Spleen (tissue), 11 donors: ENCODE data around the gene ZIC5. TPM values are rescaled to one million over a fixed set of nuclear protein-coding genes. Genes with fewer than 3 reads are reported as not detected.

Experiments
- DNase-seq: peaks from one replicate; pipeline ENCODE4 v3.0.0-alpha.2; 2020
- H3K27ac ChIP-seq, 8 donors: fragments of 200-600 bp; sonication (generic) in 7 of 8; 1 replicate in 4 of 8; 2 replicates in 4 of 8; pipeline versions ENCODE4 v1.5.0 to v1.8.0; 2016 to 2021; ENCODE audit warnings: inconsistent platforms in 4 of 8, mild to moderate bottlenecking in 4 of 8, moderate library complexity in 1 of 8
- H3K27me3 ChIP-seq, 7 donors: fragments of 200-600 bp; sonication (generic) in 6 of 7; replicated peaks in 1 of 7; 1 replicate in 4 of 7; 2 replicates in 3 of 7; pipeline versions ENCODE4 v1.5.0 to v1.8.0; 2016 to 2021; ENCODE audit warnings: inconsistent platforms in 3 of 7, mild to moderate bottlenecking in 1 of 7
- H3K36me3 ChIP-seq, 6 donors: fragments of 200-600 bp; sonication (generic) in 5 of 6; 1 replicate in 4 of 6; 2 replicates in 2 of 6; pipeline versions ENCODE4 v1.5.0 to v1.8.0; 2016 to 2021; ENCODE audit warnings: inconsistent platforms in 2 of 6
- H3K4me1 ChIP-seq, 6 donors: fragments of 200-600 bp; sonication (generic) in 5 of 6; 1 replicate in 3 of 6; 2 replicates in 3 of 6; pipeline versions ENCODE4 v1.5.0 to v1.8.0; 2016 to 2021; ENCODE audit warnings: inconsistent platforms in 3 of 6
- H3K4me3 ChIP-seq, 8 donors: fragments of 200-600 bp; sonication (generic) in 7 of 8; 1 replicate in 4 of 8; 2 replicates in 4 of 8; pipeline versions ENCODE4 v1.5.0 to v1.8.0; 2016 to 2021; ENCODE audit warnings: inconsistent platforms in 4 of 8, mild to moderate bottlenecking in 4 of 8, moderate library complexity in 2 of 8
- H3K9me3 ChIP-seq, 8 donors: fragments of 200-600 bp; sonication (generic) in 7 of 8; 1 replicate in 4 of 8; 2 replicates in 4 of 8; pipeline versions ENCODE4 v1.5.0 to v1.8.0; 2016 to 2021; ENCODE audit warnings: inconsistent platforms in 4 of 8
- CTCF ChIP-seq, 11 experiments: fragments of 200-600 bp in 7 of 11; fragments of 450-650 bp in 4 of 11; sonication (generic) in 4 of 11; IDR thresholded peaks in 8 of 11; conservative IDR thresholded peaks in 3 of 11; 1 replicate in 7 of 11; 2 replicates in 4 of 11; pipeline versions ENCODE4 v1.4.0 to v1.8.0; 2016 to 2021; ENCODE audit warnings: antibody characterized with exemption in 11 of 11, inconsistent platforms in 4 of 11, mild to moderate bottlenecking in 1 of 11
- POLR2A ChIP-seq, 3 donors: fragments of 450-650 bp; IDR thresholded peaks; one replicate each; pipeline ENCODE4 v1.5.1; 2017; ENCODE audit warnings: antibody characterized with exemption in 3 of 3, mild to moderate bottlenecking in 1 of 3
- POLR2AphosphoS5 ChIP-seq, 3 donors: sonication (generic); formaldehyde crosslinking; IDR thresholded peaks; one replicate each; pipeline ENCODE4 v1.5.1; 2017; ENCODE audit warnings: antibody characterized with exemption in 3 of 3
- WGBS, 5 donors: extraction: QIAGEN DNeasy Blood & Tissue Kit in 3 of 5; methylation state at CpG; one replicate each; pipeline versions ENCODE4 v1.1.5 to v1.1.7; 2013 to 2018; 5-methylcytosine and 5-hydroxymethylcytosine counted together
- intact Hi-C: fragments of 100-400 bp; cut with DNase I; formaldehyde crosslinking; loops from one replicate; pipeline ENCODE4 v1.15.0; 2023; ENCODE audit warnings: low total_unique reads
- polyA plus RNA-seq, 3 donors: library from polyadenylated mRNA; stranded (reverse); fragments of 200-250 nt; gene quantifications; one replicate each; pipeline ENCODE4 v1.2.1, GENCODE V29; 2013
- total RNA-seq, 7 donors: library from RNA; depleted of rRNA in 3 of 7; stranded (reverse); fragments of >200 nt in 3 of 7; fragmentation: NEBNext Ultra II Directional in 4 of 7; extraction: Animal tissue kit (Norgen Biotek cat#: 25700) in 4 of 7; gene quantifications; one replicate each; pipeline versions ENCODE4 v1.1.0 to v1.2.1, GENCODE V29; 2016 to 2021
- donor health status: healthy with polysubstance abuse.
- donor health status: DM: no; HTN: no; CAD: no; lungs with moderate emphysema.
- donor health status: DM: no; HTN: no; CAD: no.
- donor health status: Bipolar disorder and iron deficiency.
- donor health status: healthy.
- donor health status: DM: no; HTN: no; CAD: no.
- donor health status: DM: yes; HTN: yes; CAD: no.

The ZIC5 gene
- total and polyA plus RNA-seq, 10 donors = not detected

DNA sequence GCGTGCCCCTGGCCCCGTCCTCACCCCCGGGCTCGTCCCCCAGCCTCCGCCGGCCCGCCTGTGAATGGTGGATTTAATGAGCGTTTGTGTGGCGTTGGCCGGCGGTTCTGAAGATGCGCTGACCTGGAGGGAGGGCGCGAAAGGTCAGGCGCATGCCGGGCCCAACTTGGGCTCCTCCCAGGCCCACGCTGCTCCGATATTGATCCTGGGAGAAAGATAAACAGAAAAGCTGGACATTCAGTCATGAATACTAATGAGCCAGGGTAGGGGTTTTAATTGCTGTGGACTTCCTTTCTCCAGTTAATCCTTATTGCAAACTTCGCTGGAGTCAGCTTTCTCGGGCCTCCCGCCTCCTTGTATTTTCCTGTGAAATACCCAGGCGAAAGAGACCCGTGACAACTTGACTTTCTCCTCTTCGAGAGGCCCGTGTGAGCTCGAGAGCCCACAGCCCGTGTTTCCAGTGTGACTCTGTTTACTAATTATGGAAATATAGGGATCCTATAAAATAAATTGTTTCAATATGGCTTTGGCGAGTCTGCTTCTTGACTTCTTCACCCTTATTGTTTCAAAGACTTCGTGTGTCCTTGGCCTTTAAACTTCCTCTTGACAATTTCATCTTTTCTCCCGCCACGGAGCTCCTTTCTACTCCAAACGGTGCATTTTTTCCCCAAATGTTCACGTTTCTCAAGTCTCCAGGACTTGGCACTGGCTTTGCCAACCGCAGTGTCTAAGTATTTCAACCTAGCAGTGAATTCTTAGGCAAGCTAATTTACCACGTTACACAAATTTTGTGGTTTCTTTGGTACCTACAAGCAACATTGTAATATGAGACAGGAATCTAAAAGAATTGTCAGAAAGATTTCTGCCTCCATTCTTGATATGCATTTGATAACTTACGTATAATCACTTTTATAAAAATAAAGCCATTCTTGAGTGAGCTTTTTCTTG is 20.5 kb upstream of the ZIC5 start:
- no peak for TF ChIP-seq CTCF (IDR thresholded peaks at IDR 0.05 in 8 of 11, conservative IDR thresholded peaks at IDR 0.05 in 3 of 11)
- TF ChIP-seq POLR2AphosphoS5 (IDR thresholded peaks at IDR 0.05) = no peak
- TF ChIP-seq POLR2A (IDR thresholded peaks at IDR 0.05) = no peak
- Histone ChIP-seq H3K36me3 (no peaks in the 10 kb centered on the region), H3K27ac (no peak overlapping the region), H3K9me3 (peaks cover 0 to 33% (median 0%) of the 10 kb centered on the region in 8 donors), H3K4me1 (peaks cover 0 to 42% (median 27%) of the 10 kb centered on the region in 6 donors), H3K27me3 (peaks cover 22 to 100% (median 99%) of the 10 kb centered on the region in 7 donors), H3K4me3 (no peak overlapping the region)
- DNase-seq = no peak
- intact Hi-C loops = no loop called here
- 8 to 20% (median 10%) methylated on average over 31 to 36 of the region's 36 CpGs for WGBS, 5 donors

GRCh38 chr13:99991013-99991827 is 19.7 kb upstream of the ZIC5 start:
- peaks cover 0 to 41% (median 27%) of the 10 kb centered on the region in 6 donors for H3K4me1 ChIP-seq
- peaks cover 0 to 27% (median 0%) of the 10 kb centered on the region in 8 donors for H3K9me3 ChIP-seq
- TF ChIP-seq CTCF (IDR thresholded peaks at IDR 0.05 in 8 of 11, conservative IDR thresholded peaks at IDR 0.05 in 3 of 11) (no peak), POLR2A (IDR thresholded peaks at IDR 0.05) (no peak), POLR2AphosphoS5 (IDR thresholded peaks at IDR 0.05) (no peak)
- intact Hi-C loops = no loop called here
- no peaks in the 10 kb centered on the region for H3K36me3 ChIP-seq
- peak overlapping the region in 1 of 8 donors; percentile 30 for H3K4me3 ChIP-seq
- WGBS, 5 donors = 8 to 22% (median 10%) methylated on average over 31 to 35 of the region's 35 CpGs
- no peak overlapping the region for H3K27ac ChIP-seq
- H3K27me3 ChIP-seq = peaks cover 28 to 100% (median 99%) of the 10 kb centered on the region in 7 donors
- no peak for DNase-seq

- 7 to 14% (median 8%) methylated on average over 42 of the region's 42 CpGs for WGBS, 5 donors
- no peak for DNase-seq
- H3K27ac ChIP-seq = no peak overlapping the region
- peak overlapping the region in 1 of 8 donors; percentile 30 for H3K4me3 ChIP-seq
- peaks cover 33 to 100% (median 99%) of the 10 kb centered on the region in 7 donors for H3K27me3 ChIP-seq
- intact Hi-C loops = no loop called here
- TF ChIP-seq POLR2AphosphoS5 (IDR thresholded peaks at IDR 0.05) = no peak
- TF ChIP-seq CTCF (IDR thresholded peaks at IDR 0.05 in 8 of 11, conservative IDR thresholded peaks at IDR 0.05 in 3 of 11) = no peak
- no peak for TF ChIP-seq POLR2A (IDR thresholded peaks at IDR 0.05)
- no peaks in the 10 kb centered on the region for H3K36me3 ChIP-seq
- H3K9me3 ChIP-seq = peaks cover 0 to 19% (median 0%) of the 10 kb centered on the region in 8 donors
- H3K4me1 ChIP-seq = peaks cover 0 to 35% (median 24%) of the 10 kb centered on the region in 6 donors
These were observed 18.8 kb upstream of the ZIC5 start for GRCh38 chr13:99990126-99990977.
